A549 (cell line): ENCODE results near the gene SRF. TPM values are rescaled to one million over a fixed set of nuclear protein-coding genes. Genes with fewer than 3 reads are reported as not detected.

Experiments used
- ATAC-seq, 2 experiments: fragments of 200-7000 bp in 1 of 2; fragments of >200 bp in 1 of 2; cut with Nextera tagmentation in 1 of 2; cut with Tn5 transposase in 1 of 2; 3 replicates each; pipeline versions ENCODE4 v1.8.0 to v1.9.1; 2018 to 2020; ENCODE audit warnings: mild to moderate bottlenecking in 1 of 2, moderate library complexity in 1 of 2
- CTCF ChIA-PET: fragments of 300-600 bp; sonication (Branson Sonifier 250); formaldehyde crosslinking; extraction: SDS; loops from one replicate; lab custom pipeline; 2021; ENCODE audit warnings: antibody characterized with exemption, inconsistent platforms; lab: Yijun Ruan, JAX
- POLR2A ChIA-PET: fragments of 350-600 bp; formaldehyde crosslinking; extraction: SDS; loops from one replicate; lab custom pipeline; 2021; ENCODE audit warnings: antibody characterized with exemption, inconsistent platforms; lab: Yijun Ruan, JAX
- DNase-seq, 2 experiments: peaks; one replicate each; pipeline versions ENCODE4 v3.0.0 to v3.0.0-alpha.2; 2011 to 2016; ENCODE audit warnings: low read depth in 1 of 2, low spot score in 1 of 2
- FAIRE-seq: peaks from 2 replicates; lab custom pipeline; 2011; peaks lifted over from hg19 to GRCh38; lab: Jason Lieb, UNC
- H3K27ac ChIP-seq, 2 experiments: fragments of >200 bp; sonication (Bioruptor Twin); formaldehyde crosslinking; 3 replicates each; pipeline ENCODE4 v1.5.1; 2016 to 2017
- H3K4me1 ChIP-seq: fragments of >200 bp; sonication (Bioruptor Twin); formaldehyde crosslinking; 3 replicates; pipeline ENCODE4 v1.6.1; 2016
- H3K4me2 ChIP-seq: fragments of >200 bp; sonication (Bioruptor Twin); formaldehyde crosslinking; 3 replicates; pipeline ENCODE4 v1.6.1; 2016
- H3K4me3 ChIP-seq: fragments of >200 bp; sonication (Bioruptor Twin); formaldehyde crosslinking; 3 replicates; pipeline ENCODE4 v1.5.1; 2016
- H3K9me3 ChIP-seq: fragments of >200 bp; sonication (Bioruptor Twin); formaldehyde crosslinking; 3 replicates; pipeline ENCODE4 v1.6.1; 2016
- BCL3 ChIP-seq: fragments of >200 bp; sonication (Bioruptor Twin); formaldehyde crosslinking; IDR thresholded peaks from 3 replicates; pipeline ENCODE4 v1.6.1; 2016
- CBX2 ChIP-seq: fragments of 200-600 bp; sonication (generic); IDR thresholded peaks from 2 replicates; pipeline ENCODE4 v1.6.1; 2016; ENCODE audit warnings: low read depth, mild to moderate bottlenecking, borderline replicate concordance
- CTCF ChIP-seq: fragments of >200 bp; sonication (Bioruptor Twin); formaldehyde crosslinking; IDR thresholded peaks from 3 replicates; pipeline ENCODE4 v1.5.1; 2016
- EHF ChIP-seq: fragments of 250-450 bp; sonication (Bioruptor Pico); IDR thresholded peaks from 2 replicates; pipeline ENCODE4 v1.5.0; 2020; ENCODE audit warnings: mild to moderate bottlenecking
- ELK1 ChIP-seq: fragments of 150-350 bp; IDR thresholded peaks from 2 replicates; pipeline ENCODE4 v1.6.1; 2014; ENCODE audit warnings: low read depth, mild to moderate bottlenecking, low read length
- EP300 ChIP-seq, 2 experiments: fragments of >200 bp; sonication (Bioruptor Twin); formaldehyde crosslinking; IDR thresholded peaks; 2 replicates in 1 of 2; 3 replicates in 1 of 2; pipeline ENCODE4 v1.6.1; 2016 to 2017
- ESRRA ChIP-seq: fragments of 150-350 bp; IDR thresholded peaks from 2 replicates; pipeline ENCODE4 v1.6.1; 2014; ENCODE audit warnings: mild to moderate bottlenecking, low read length, borderline replicate concordance
- FOSB ChIP-seq: fragments of 250-450 bp; sonication (Bioruptor Pico); IDR thresholded peaks from 2 replicates; pipeline ENCODE4 v1.5.0; 2020; ENCODE audit warnings: mild to moderate bottlenecking, moderate library complexity
- FOSL2 ChIP-seq, 2 experiments: fragments of 450-650 bp in 1 of 2; fragments of >200 bp in 1 of 2; sonication (Bioruptor Twin) in 1 of 2; formaldehyde crosslinking; IDR thresholded peaks; 2 replicates each; pipeline versions ENCODE4 v1.5.0 to v1.6.1; 2016 to 2020; ENCODE audit warnings: mild to moderate bottlenecking in 1 of 2, moderate library complexity in 1 of 2
- HDAC2 ChIP-seq: fragments of 200-600 bp; sonication (generic); IDR thresholded peaks from 2 replicates; pipeline ENCODE4 v1.6.1; 2016
- HEYL ChIP-seq: fragments of 250-450 bp; sonication (Bioruptor Pico); IDR thresholded peaks from 2 replicates; pipeline ENCODE4 v1.8.0; 2021; ENCODE audit warnings: mild to moderate bottlenecking, moderate library complexity
- HMGXB4 ChIP-seq: fragments of 250-450 bp; sonication (Bioruptor Pico); IDR thresholded peaks from 2 replicates; pipeline ENCODE4 v1.5.0; 2021; ENCODE audit warnings: mild to moderate bottlenecking, moderate library complexity, borderline replicate concordance
- KDM5A ChIP-seq: fragments of 200-600 bp; sonication (generic); IDR thresholded peaks from 2 replicates; pipeline ENCODE4 v1.6.1; 2016; ENCODE audit warnings: antibody characterized with exemption, mild to moderate bottlenecking
- MAFK ChIP-seq: fragments of 450-650 bp; IDR thresholded peaks from 2 replicates; pipeline ENCODE4 v1.6.1; 2014; ENCODE audit not compliant: partially characterized antibody
- MAX ChIP-seq: IDR thresholded peaks from 2 replicates; pipeline ENCODE4 v1.6.1; 2012
- NPAS2 ChIP-seq: fragments of 250-450 bp; sonication (Bioruptor Pico); IDR thresholded peaks from 2 replicates; pipeline ENCODE4 v1.8.0; 2022; ENCODE audit warnings: mild to moderate bottlenecking, moderate library complexity, borderline replicate concordance
- PHF8 ChIP-seq: fragments of 200-600 bp; sonication (generic); IDR thresholded peaks from 2 replicates; pipeline ENCODE4 v1.6.1; 2016; ENCODE audit warnings: low read depth, mild to moderate bottlenecking, antibody characterized with exemption, moderate library complexity, borderline replicate concordance
- POLR2A ChIP-seq: IDR thresholded peaks from 2 replicates; pipeline ENCODE4 v1.6.1; 2012; ENCODE audit warnings: mild to moderate bottlenecking, low read length
- RAD21 ChIP-seq, 2 experiments: fragments of >200 bp in 1 of 2; sonication (Bioruptor Twin) in 1 of 2; formaldehyde crosslinking in 1 of 2; IDR thresholded peaks in 1 of 2; conservative IDR thresholded peaks in 1 of 2; 2 replicates in 1 of 2; 3 replicates in 1 of 2; pipeline ENCODE4 v1.6.1; 2012 to 2018; ENCODE audit warnings: inconsistent platforms in 1 of 2
- RARB ChIP-seq: fragments of 250-450 bp; sonication (Bioruptor Pico); IDR thresholded peaks from 2 replicates; pipeline ENCODE4 v1.8.0; 2021; ENCODE audit warnings: mild to moderate bottlenecking, moderate library complexity
- RCOR1 ChIP-seq: fragments of 150-350 bp; IDR thresholded peaks from 2 replicates; pipeline ENCODE4 v1.6.1; 2014; ENCODE audit warnings: antibody characterized with exemption, low read length, low read depth
- REST ChIP-seq: fragments of 200-600 bp; sonication (generic); IDR thresholded peaks from 2 replicates; pipeline ENCODE4 v1.6.1; 2016; ENCODE audit warnings: antibody characterized with exemption, mild to moderate bottlenecking, moderate library complexity
- RNF2 ChIP-seq: fragments of 200-600 bp; sonication (generic); IDR thresholded peaks from 2 replicates; pipeline ENCODE4 v1.6.1; 2016; ENCODE audit warnings: low read depth, mild to moderate bottlenecking, antibody characterized with exemption, moderate library complexity, borderline replicate concordance
- SMC3 ChIP-seq: fragments of >200 bp; sonication (Bioruptor Twin); formaldehyde crosslinking; IDR thresholded peaks from 3 replicates; pipeline ENCODE4 v1.6.1; 2018; ENCODE audit warnings: inconsistent platforms
- TFCP2L1 ChIP-seq: fragments of 250-450 bp; sonication (Bioruptor Pico); IDR thresholded peaks from 2 replicates; pipeline ENCODE4 v1.5.0; 2021; ENCODE audit warnings: mild to moderate bottlenecking
- TP53 ChIP-seq: fragments of 250-450 bp; sonication (Bioruptor Pico); IDR thresholded peaks from 2 replicates; pipeline ENCODE4 v1.5.0; 2021; ENCODE audit warnings: mild to moderate bottlenecking, moderate library complexity
- ZFP36 ChIP-seq: fragments of 450-650 bp; IDR thresholded peaks from 2 replicates; pipeline ENCODE4 v1.6.1; 2014; ENCODE audit warnings: borderline replicate concordance; ENCODE audit not compliant: partially characterized antibody
- ZNF302 ChIP-seq: fragments of 250-450 bp; sonication (Bioruptor Pico); IDR thresholded peaks from 2 replicates; pipeline ENCODE4 v1.9.0; 2021; ENCODE audit warnings: inconsistent platforms, mild to moderate bottlenecking, moderate library complexity
- WGBS: methylation state at CpG from one replicate; pipeline ENCODE4 v1.1.6; 2017; ENCODE audit errors: missing lambda C conversion rate; 5-methylcytosine and 5-hydroxymethylcytosine counted together
- polyA minus RNA-seq: library from RNA; depleted of rRNA, polyadenylated mRNA; stranded (reverse); fragments of >200 nt; gene quantifications from 2 replicates; pipeline ENCODE4 v1.2.3, GENCODE V29; 2011; rRNA and poly(A)+ RNA removed
- polyA plus RNA-seq, 4 experiments: library from polyadenylated mRNA; depleted of rRNA in 3 of 4; stranded (reverse); fragments of >200 nt; fragmentation: RNase III in 1 of 4; extraction: RNeasy Plus Mini Kit Qiagen cat#74134 plus additional on column Dnase treatment in 1 of 4; gene quantifications; 2 replicates in 3 of 4; 3 replicates in 1 of 4; pipeline ENCODE4 v1.2.3, GENCODE V29; 2011 to 2017

The SRF gene
- polyA plus RNA-seq (2011; rRNA removed), result 16.2 and 16.7 TPM in 2 replicates
- polyA plus RNA-seq (2012; cell fraction: cytosol; rRNA removed), result 25.2 and 34.8 TPM in 2 replicates
- 32.9 and 37.0 TPM in 2 replicates for polyA plus RNA-seq (2012; cell fraction: nucleus; rRNA removed)
- 14.0 to 15.7 TPM (median 14.2 TPM) in 3 replicates for polyA plus RNA-seq (2017; fragmentation: RNase III; extraction: RNeasy Plus Mini Kit Qiagen cat#74134 plus additional on column Dnase treatment)
- polyA minus RNA-seq, result 21.0 and 23.1 TPM in 2 replicates

GRCh38 chr6:43170931-43171706 lies at the start of gene SRF:
Gene SRF, plus strand, starts transcription at chr6:43171269. Its CDS starts 388 bp downstream, at chr6:43171657.
- ChIA-PET POLR2A (interaction anchor here (1.0 to 1.6 kb wide), 2 partner anchors 11 to 21 kb away, joined by 3 read pairs; partner anchors contain the start of gene CUL9), CTCF (interaction anchor here (0.7 to 1.4 kb wide), 9 partner anchors 10 to 349 kb away, joined by 3 to 12 read pairs (median 3); partner anchors contain the start of gene CUL9)
- H3K27ac ChIP-seq, result peak within 1 kb of the TSS; percentile 92 to 100
- H3K4me2 ChIP-seq, result peak within 1 kb of the TSS; percentile 97
- ATAC-seq, result peak; percentile 75 to 78
- 0% methylated on average over 14 of the region's 83 CpGs for WGBS
- peaks cover 30% of the 10 kb centered on the region for H3K4me1 ChIP-seq
- no peaks in the 10 kb centered on the region for H3K9me3 ChIP-seq
- no peak for FAIRE-seq
- H3K4me3 ChIP-seq, result peak within 1 kb of the TSS; percentile 92
- peak; percentile 75 to 98 for DNase-seq
- TF ChIP-seq BCL3, result peak; percentile 61; the same call in 1 of the 3 replicates
- no peak for TF ChIP-seq ELK1
- no peak for TF ChIP-seq MAFK
- 0 out of 3 replicates have a peak, but pooled peaks have one; percentile 13 for TF ChIP-seq SMC3
- TF ChIP-seq MAX, result peak; percentile 51
- no peak for TF ChIP-seq EHF (CRISPR knock-in tag)
- peak in 1 of 2 experiments; percentile 25; a peak in 1 of 5 replicates for TF ChIP-seq RAD21 (conservative IDR thresholded peaks at IDR 0.05 in 1 of 2, IDR thresholded peaks at IDR 0.05 in 1 of 2)
- TF ChIP-seq KDM5A, result no peak
- peak; percentile 59; the same call in 1 of the 2 replicates for TF ChIP-seq PHF8
- peak; percentile 64 for TF ChIP-seq CTCF
- peak; percentile 15; the same call in 1 of the 2 replicates for TF ChIP-seq HMGXB4 (CRISPR knock-in tag)
- TF ChIP-seq ESRRA, result no peak
- no peak for TF ChIP-seq RCOR1
- TF ChIP-seq FOSL2 (IDR thresholded peaks at IDR 0.05), result no peak
- TF ChIP-seq FOSL2 (CRISPR knock-in tag; IDR thresholded peaks at IDR 0.05), result no peak
- TF ChIP-seq EP300 (IDR thresholded peaks at IDR 0.05), result no peak
- TF ChIP-seq RNF2, result no peak
- TF ChIP-seq FOSB (CRISPR knock-in tag), result no peak
- TF ChIP-seq NPAS2 (CRISPR knock-in tag), result no peak
- no peak for TF ChIP-seq REST
- TF ChIP-seq ZFP36, result peak; percentile 53
- no peak for TF ChIP-seq TP53 (CRISPR knock-in tag)
- no peak for TF ChIP-seq HDAC2
- no peak for TF ChIP-seq HEYL (CRISPR knock-in tag)
- TF ChIP-seq RARB (CRISPR knock-in tag), result no peak
- no peak for TF ChIP-seq ZNF302 (CRISPR knock-in tag)
- TF ChIP-seq POLR2A, result peak; percentile 58
- no peak for TF ChIP-seq CBX2
- TF ChIP-seq TFCP2L1 (CRISPR knock-in tag), result no peak
